ENCODE data around the gene RNASE13.

GRCh38 chr14:21081521-21082142 lies 47.0 kb upstream of the RNASE13 start:
- TF ChIP-seq ELF1 (IDR thresholded peaks at IDR 0.05; ENCODE audit: borderline replicate concordance, low read depth) = no peak
- TF ChIP-seq CTCF (IDR thresholded peaks at IDR 0.05 in 2 of 3, conservative IDR thresholded peaks at IDR 0.05 in 1 of 3; ENCODE audit: borderline replicate concordance in 1 of 3, insufficient read depth in 1 of 3, low read depth in 2 of 3, low read length in 2 of 3) = no peak
- TF ChIP-seq EZH2 (IDR thresholded peaks at IDR 0.05) = no peak
- TF ChIP-seq ZBTB33 (IDR thresholded peaks at IDR 0.05; ENCODE audit: extremely low read depth, insufficient replicate concordance, low read length) = no peak
- no peak for TF ChIP-seq POLR2A (IDR thresholded peaks at IDR 0.05; ENCODE audit: borderline replicate concordance, extremely low read depth, insufficient read depth, insufficient read length)
- TF ChIP-seq ZFX (IDR thresholded peaks at IDR 0.05) = no peak
- TF ChIP-seq ZNF274 (IDR thresholded peaks at IDR 0.05; ENCODE audit: low read depth, low read length) = no peak
- TF ChIP-seq RAD21 (IDR thresholded peaks at IDR 0.05; ENCODE audit: low read depth) = no peak
- no peak for TF ChIP-seq SIN3A (IDR thresholded peaks at IDR 0.05; ENCODE audit: low read depth)
- no peak for TF ChIP-seq EZH2phosphoT487 (IDR thresholded peaks at IDR 0.05; ENCODE audit: borderline replicate concordance)
- no peak for TF ChIP-seq JUND (IDR thresholded peaks at IDR 0.05)
- no peak for TF ChIP-seq SP1 (IDR thresholded peaks at IDR 0.05; ENCODE audit: low read depth)
- no peak for TF ChIP-seq EGR1 (IDR thresholded peaks at IDR 0.05; ENCODE audit: low read depth)
